ENCODE measurements around the gene RSAD1.

GRCh38 chr17:50488880-50489279 lies 10.2 kb downstream of the RSAD1 start:
- no peak for TF ChIP-seq CTCF (IDR thresholded peaks at IDR 0.05)
- no peak for TF ChIP-seq POLR2A (IDR thresholded peaks at IDR 0.05)

Measured in heart left ventricle (tissue), 13 donors.